Right atrium auricular region (tissue), 2 donors: ENCODE measurements around the gene HOXB3. TPM values are rescaled to one million over a fixed set of nuclear protein-coding genes. Genes with fewer than 3 reads are reported as not detected.

Experiments used
- DNase-seq: peaks from one replicate; pipeline ENCODE4 v3.0.0-alpha.2; 2019; ENCODE audit warnings: low spot score
- H3K27ac ChIP-seq, 2 donors: fragments of 200-600 bp; sonication (generic); 1 replicate in 1 of 2; 2 replicates in 1 of 2; pipeline ENCODE4 v1.5.1; 2016 to 2019
- H3K27me3 ChIP-seq, 2 donors: fragments of 200-600 bp; sonication (generic); one replicate each; pipeline versions ENCODE4 v1.5.1 to v1.6.0; 2017 to 2019
- H3K36me3 ChIP-seq: fragments of 200-600 bp; sonication (generic); one replicate; pipeline ENCODE4 v1.5.1; 2016
- H3K4me1 ChIP-seq, 2 donors: fragments of 200-600 bp; sonication (generic); one replicate each; pipeline versions ENCODE4 v1.5.1 to v1.6.0; 2017 to 2019
- H3K4me3 ChIP-seq, 2 donors: fragments of 200-600 bp; sonication (generic); 1 replicate in 1 of 2; 2 replicates in 1 of 2; pipeline ENCODE4 v1.5.1; 2017 to 2019; ENCODE audit warnings: mild to moderate bottlenecking in 1 of 2, moderate library complexity in 1 of 2
- H3K9me3 ChIP-seq, 2 donors: fragments of 200-600 bp; sonication (generic); one replicate each; pipeline ENCODE4 v1.5.1; 2019
- CTCF ChIP-seq, 2 donors: fragments of 200-600 bp; sonication (generic); IDR thresholded peaks; one replicate each; pipeline ENCODE4 v1.5.1; 2019; ENCODE audit warnings: antibody characterized with exemption in 2 of 2
- total RNA-seq, 2 donors: library from RNA; depleted of rRNA; stranded (reverse); fragments of >200 nt; gene quantifications; one replicate each; pipeline ENCODE4 v1.1.0, GENCODE V29; 2016

The HOXB3 gene
- total RNA-seq, 2 donors from 2014 or later: 0.82 to 1.2 TPM

- Histone ChIP-seq H3K4me3 (peak overlapping the region; percentile 48 to 57), H3K4me1 (peaks cover 0 to 30% of the 10 kb centered on the region in 2 donors), H3K36me3 (no peaks in the 10 kb centered on the region), H3K9me3 (no peaks in the 10 kb centered on the region), H3K27ac (peak overlapping the region; percentile 83 to 90), H3K27me3 (peaks cover 3 to 10% of the 10 kb centered on the region in 2 donors)
- no peak for DNase-seq
- no peak for TF ChIP-seq CTCF (IDR thresholded peaks at IDR 0.05)
These were observed 46.8 kb downstream of the HOXB3 start for GRCh38 chr17:48543107-48543853.

GRCh38 chr17:48542698-48543106, 47.3 kb downstream of the HOXB3 start:
- H3K36me3 ChIP-seq: no peaks in the 10 kb centered on the region
- DNase-seq: no peak
- peaks cover 0 to 30% of the 10 kb centered on the region in 2 donors for H3K4me1 ChIP-seq
- H3K27ac ChIP-seq: peak overlapping the region; percentile 83 to 90
- no peak for TF ChIP-seq CTCF (IDR thresholded peaks at IDR 0.05)
- peak overlapping the region; percentile 48 to 57 for H3K4me3 ChIP-seq
- H3K27me3 ChIP-seq: peaks cover 3 to 10% of the 10 kb centered on the region in 2 donors
- H3K9me3 ChIP-seq: no peaks in the 10 kb centered on the region

GRCh38 chr17:48542114-48542656, 47.9 kb downstream of the HOXB3 start:
- peak overlapping the region; percentile 83 to 90 for H3K27ac ChIP-seq
- H3K4me1 ChIP-seq: peaks cover 0 to 30% of the 10 kb centered on the region in 2 donors
- peak overlapping the region; percentile 48 to 57 for H3K4me3 ChIP-seq
- DNase-seq: no peak
- no peaks in the 10 kb centered on the region for H3K9me3 ChIP-seq
- no peaks in the 10 kb centered on the region for H3K36me3 ChIP-seq
- peak in 1 of 2 donors; percentile 3 for TF ChIP-seq CTCF (IDR thresholded peaks at IDR 0.05)
- H3K27me3 ChIP-seq: peaks cover 3 to 10% of the 10 kb centered on the region in 2 donors

- Histone ChIP-seq H3K36me3 (no peaks in the 10 kb centered on the region), H3K4me3 (peak overlapping the region; percentile 48 to 57), H3K9me3 (no peaks in the 10 kb centered on the region), H3K4me1 (peaks cover 0 to 30% of the 10 kb centered on the region in 2 donors), H3K27me3 (peaks cover 3 to 10% of the 10 kb centered on the region in 2 donors), H3K27ac (peak overlapping the region; percentile 83 to 90)
- no peak for DNase-seq
- TF ChIP-seq CTCF (IDR thresholded peaks at IDR 0.05): peak in 1 of 2 donors; percentile 11
These were observed 48.4 kb downstream of the HOXB3 start for GRCh38 chr17:48541577-48542113.

- H3K36me3 ChIP-seq: no peaks in the 10 kb centered on the region
- no peak for TF ChIP-seq CTCF (IDR thresholded peaks at IDR 0.05)
- H3K27me3 ChIP-seq: peaks cover 3 to 10% of the 10 kb centered on the region in 2 donors
- DNase-seq: no peak
- peak overlapping the region; percentile 48 to 57 for H3K4me3 ChIP-seq
- H3K27ac ChIP-seq: peak overlapping the region; percentile 83 to 90
- peaks cover 0 to 30% of the 10 kb centered on the region in 2 donors for H3K4me1 ChIP-seq
- no peaks in the 10 kb centered on the region for H3K9me3 ChIP-seq
These were observed 48.9 kb downstream of the HOXB3 start for GRCh38 chr17:48541036-48541576.
